Left lung (tissue), 10 donors: ENCODE results near the gene NEK5. TPM values are rescaled to one million over a fixed set of nuclear protein-coding genes. Genes with fewer than 3 reads are reported as not detected.

Experiments
- ATAC-seq: fragments of 200-7000 bp; cut with Tn5 transposase; one replicate; pipeline ENCODE4 v1.9.1; 2020; ENCODE audit warnings: moderate library complexity
- DNase-seq, 4 donors: peaks; one replicate each; pipeline ENCODE4 v3.0.0-alpha.2; 2013 to 2020
- H3K27ac ChIP-seq, 2 donors: fragments of 200-600 bp; sonication (generic) in 1 of 2; one replicate each; pipeline versions ENCODE4 v1.5.0 to v1.8.0; 2020 to 2021
- H3K27me3 ChIP-seq, 2 donors: fragments of 200-600 bp; sonication (generic) in 1 of 2; one replicate each; pipeline versions ENCODE4 v1.5.0 to v1.8.0; 2020 to 2021
- H3K36me3 ChIP-seq, 2 donors: fragments of 200-600 bp; sonication (generic) in 1 of 2; one replicate each; pipeline versions ENCODE4 v1.5.0 to v1.8.0; 2020 to 2021
- H3K4me1 ChIP-seq, 2 donors: fragments of 200-600 bp; one replicate each; pipeline ENCODE4 v1.8.0; 2021
- H3K4me3 ChIP-seq, 2 donors: fragments of 200-600 bp; sonication (generic) in 1 of 2; one replicate each; pipeline versions ENCODE4 v1.5.0 to v1.8.0; 2020 to 2021; ENCODE audit warnings: mild to moderate bottlenecking in 1 of 2
- H3K9me3 ChIP-seq, 2 donors: fragments of 200-600 bp; sonication (generic) in 1 of 2; one replicate each; pipeline versions ENCODE4 v1.5.0 to v1.8.0; 2020 to 2021
- intact Hi-C, 2 donors: fragments of 100-400 bp; cut with DNase I; formaldehyde crosslinking; loops; one replicate each; pipeline versions ENCODE4 v1.11.2 to v1.14.2; 2022
- polyA plus RNA-seq, 6 donors: library from polyadenylated mRNA; unstranded; fragments of 120-200 nt; gene quantifications; one replicate each; pipeline ENCODE4 v1.2.1, GENCODE V29; 2013; ENCODE audit not compliant: insufficient read length in 6 of 6
- total RNA-seq, 2 donors: library from RNA; stranded (reverse); fragmentation: NEBNext Ultra II Directional; extraction: Animal tissue kit (Norgen Biotek cat#: 25700); gene quantifications; one replicate each; pipeline ENCODE4 v1.2.1, GENCODE V29; 2021
- TF ChIP-seq, protein P1 (sequence below), 2 donors: fragments of 200-600 bp; sonication (generic) in 1 of 2; IDR thresholded peaks; one replicate each; pipeline versions ENCODE4 v1.5.0 to v1.8.0; 2021; ENCODE audit warnings: antibody characterized with exemption in 2 of 2
- donor health status: DM: no; HTN: yes; CAD: no.
- donor health status: DM: no; HTN: no; CAD: no.

The NEK5 gene
- total and polyA plus RNA-seq, 8 donors = 0.41 to 6.9 (median 4.7) TPM

- H3K36me3 ChIP-seq = peaks cover 0 to 56% of the 10 kb centered on the region in 2 donors
- H3K4me1 ChIP-seq = no peaks in the 10 kb centered on the region
- DNase-seq (no peak), ATAC-seq (no peak)
- no peaks in the 10 kb centered on the region for H3K9me3 ChIP-seq
- H3K27ac ChIP-seq = no peak overlapping the region
- H3K27me3 ChIP-seq = no peaks in the 10 kb centered on the region
- no peak overlapping the region for H3K4me3 ChIP-seq
- TF ChIP-seq, protein P1, sequence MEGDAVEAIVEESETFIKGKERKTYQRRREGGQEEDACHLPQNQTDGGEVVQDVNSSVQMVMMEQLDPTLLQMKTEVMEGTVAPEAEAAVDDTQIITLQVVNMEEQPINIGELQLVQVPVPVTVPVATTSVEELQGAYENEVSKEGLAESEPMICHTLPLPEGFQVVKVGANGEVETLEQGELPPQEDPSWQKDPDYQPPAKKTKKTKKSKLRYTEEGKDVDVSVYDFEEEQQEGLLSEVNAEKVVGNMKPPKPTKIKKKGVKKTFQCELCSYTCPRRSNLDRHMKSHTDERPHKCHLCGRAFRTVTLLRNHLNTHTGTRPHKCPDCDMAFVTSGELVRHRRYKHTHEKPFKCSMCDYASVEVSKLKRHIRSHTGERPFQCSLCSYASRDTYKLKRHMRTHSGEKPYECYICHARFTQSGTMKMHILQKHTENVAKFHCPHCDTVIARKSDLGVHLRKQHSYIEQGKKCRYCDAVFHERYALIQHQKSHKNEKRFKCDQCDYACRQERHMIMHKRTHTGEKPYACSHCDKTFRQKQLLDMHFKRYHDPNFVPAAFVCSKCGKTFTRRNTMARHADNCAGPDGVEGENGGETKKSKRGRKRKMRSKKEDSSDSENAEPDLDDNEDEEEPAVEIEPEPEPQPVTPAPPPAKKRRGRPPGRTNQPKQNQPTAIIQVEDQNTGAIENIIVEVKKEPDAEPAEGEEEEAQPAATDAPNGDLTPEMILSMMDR (IDR thresholded peaks at IDR 0.05) = no peak
- intact Hi-C loops = no loop called here
Measured at GRCh38 chr13:52136763-52137162, 7.9 kb upstream of the NEK5 start.

GRCh38 chr13:52130641-52131040, 1.8 kb upstream of the NEK5 start:
- peaks cover 0 to 36% of the 10 kb centered on the region in 2 donors for H3K36me3 ChIP-seq
- ATAC-seq (no peak), DNase-seq (no peak)
- no peak overlapping the region for H3K27ac ChIP-seq
- peaks cover 9 to 21% of the 10 kb centered on the region in 2 donors for H3K4me1 ChIP-seq
- TF ChIP-seq, protein P1 (IDR thresholded peaks at IDR 0.05) = no peak
- H3K27me3 ChIP-seq = peaks cover 0 to 12% of the 10 kb centered on the region in 2 donors
- H3K4me3 ChIP-seq = no peak overlapping the region
- no peaks in the 10 kb centered on the region for H3K9me3 ChIP-seq
- intact Hi-C loops = no loop called here

DNA sequence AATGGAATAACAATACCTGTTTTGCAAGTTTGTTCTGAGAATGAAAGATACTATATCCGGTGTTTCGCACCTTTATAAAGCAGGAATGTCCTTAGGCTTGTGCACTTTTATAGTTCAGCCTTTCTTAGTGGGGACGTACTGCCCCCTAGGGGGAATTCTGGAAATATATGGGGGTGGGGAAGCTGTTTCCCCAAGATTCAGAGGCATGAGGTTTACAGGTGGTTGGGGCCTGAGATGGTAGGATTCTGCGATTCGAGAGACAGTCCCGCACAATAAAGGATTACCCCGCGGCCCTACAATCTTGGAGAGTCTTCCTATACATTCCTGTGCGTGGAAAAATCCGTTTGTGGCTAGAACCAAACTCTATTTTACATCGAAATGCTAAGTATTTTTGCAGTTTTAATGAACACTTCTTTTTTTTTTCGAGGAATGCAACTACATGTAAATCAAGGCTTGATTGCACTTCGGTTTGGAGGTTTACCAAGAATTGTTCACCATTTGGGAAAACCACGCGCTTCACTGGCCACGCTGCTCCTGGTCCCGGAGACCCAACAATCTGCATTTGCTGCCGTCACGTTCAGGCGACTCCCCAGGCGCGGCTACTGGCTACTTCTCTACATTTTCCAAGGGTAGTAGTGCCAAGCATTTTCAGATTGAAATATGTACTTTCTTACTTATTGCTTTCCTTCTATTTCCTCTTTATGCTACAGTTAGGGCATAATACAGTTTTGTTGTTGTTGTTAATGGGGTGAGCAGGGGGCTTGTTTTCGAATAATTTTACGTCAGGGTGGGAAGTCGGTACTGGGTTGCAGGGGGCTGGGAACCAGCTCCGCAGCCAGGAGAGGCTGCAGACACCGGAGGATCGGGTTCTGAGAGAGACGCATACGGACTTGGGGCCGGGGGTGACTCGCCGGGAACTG, 830 bp downstream of the NEK5 start:
- H3K36me3 ChIP-seq = peaks cover 0 to 19% of the 10 kb centered on the region in 2 donors
- ATAC-seq (peak; percentile 91), DNase-seq (peak in 3 of 4 donors; percentile 48 to 77 (median 69))
- H3K9me3 ChIP-seq = no peaks in the 10 kb centered on the region
- H3K4me1 ChIP-seq = peaks cover 9 to 21% of the 10 kb centered on the region in 2 donors
- no peak overlapping the region for H3K27ac ChIP-seq
- H3K4me3 ChIP-seq = peak overlapping the region; percentile 59 to 82
- peaks cover 0 to 12% of the 10 kb centered on the region in 2 donors for H3K27me3 ChIP-seq
- intact Hi-C loops = loop anchor here in 1 of 2 donors (5.0 to 10.0 kb wide), 2 partner anchors 126 to 313 kb away; no protein-coding TSS in a partner anchor
- TF ChIP-seq, protein P1 (IDR thresholded peaks at IDR 0.05) = peak; percentile 63 to 67

DNA sequence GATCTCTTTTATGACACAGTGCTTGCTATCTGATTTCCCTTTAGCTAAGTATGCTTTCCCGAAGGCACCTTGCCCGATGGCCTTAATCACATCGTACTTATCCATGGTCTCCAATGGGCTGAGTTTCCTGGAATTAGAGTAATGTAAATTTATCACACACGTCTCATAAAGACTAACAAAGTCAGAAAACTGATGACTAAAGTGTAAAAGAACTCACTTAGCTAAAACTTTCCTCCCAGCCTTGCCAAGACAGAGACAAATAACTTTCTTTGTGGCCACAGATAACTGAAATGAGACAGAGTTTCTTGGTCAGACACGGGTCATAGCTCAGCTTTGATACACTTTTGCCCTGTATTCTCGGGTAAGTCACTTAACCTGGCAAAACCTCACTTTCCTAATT, 1.5 kb downstream of the NEK5 start:
- peaks cover 0 to 12% of the 10 kb centered on the region in 2 donors for H3K27me3 ChIP-seq
- no peak for ATAC-seq
- peaks cover 0 to 12% of the 10 kb centered on the region in 2 donors for H3K36me3 ChIP-seq
- H3K4me1 ChIP-seq = peaks cover 9 to 21% of the 10 kb centered on the region in 2 donors
- intact Hi-C loops = loop anchor here in 1 of 2 donors (5.0 to 10.0 kb wide), 2 partner anchors 125 to 313 kb away; no protein-coding TSS in a partner anchor
- TF ChIP-seq, protein P1 (IDR thresholded peaks at IDR 0.05) = no peak
- DNase-seq = no peak
- H3K27ac ChIP-seq = no peak overlapping the region
- H3K4me3 ChIP-seq = no peak overlapping the region
- H3K9me3 ChIP-seq = no peaks in the 10 kb centered on the region

- intact Hi-C loops = loop anchor here in 1 of 2 donors (5.0 to 10.0 kb wide), 2 partner anchors 123 to 311 kb away; no protein-coding TSS in a partner anchor
- H3K9me3 ChIP-seq = no peaks in the 10 kb centered on the region
- no peak overlapping the region for H3K4me3 ChIP-seq
- no peaks in the 10 kb centered on the region for H3K36me3 ChIP-seq
- peaks cover 9 to 21% of the 10 kb centered on the region in 2 donors for H3K4me1 ChIP-seq
- no peak overlapping the region for H3K27ac ChIP-seq
- H3K27me3 ChIP-seq = peaks cover 0 to 12% of the 10 kb centered on the region in 2 donors
- TF ChIP-seq, protein P1 (IDR thresholded peaks at IDR 0.05) = no peak
- DNase-seq (no peak), ATAC-seq (no peak)
Measured at GRCh38 chr13:52125547-52125946, 3.3 kb downstream of the NEK5 start.
